Epithelial cell of proximal tubule (primary cell): Measurements from ENCODE around the gene MAD1L1. TPM values are rescaled to one million over a fixed set of nuclear protein-coding genes. Genes with fewer than 3 reads are reported as not detected.
"Not testable (repeated sequence)": the region's sequence is repeated elsewhere in the genome, so short reads cannot be mapped to it uniquely, and the experiment has no call there.

Experiments used
- DNase-seq: peaks from one replicate; pipeline ENCODE4 v3.0.0-alpha.2; 2011; ENCODE audit warnings: low read depth
- H3K4me3 ChIP-seq: 2 replicates; pipeline ENCODE4 v1.5.1; 2011; ENCODE audit warnings: low read depth, mild to moderate bottlenecking, low read length
- total RNA-seq: library from RNA; depleted of rRNA; stranded (reverse); fragments of >200 nt; gene quantifications from 2 replicates; pipeline ENCODE4 v1.2.3, GENCODE V29; 2015
- TF ChIP-seq, protein P1 (sequence below): conservative IDR thresholded peaks from 2 replicates; pipeline ENCODE4 v1.5.1; 2012; ENCODE audit warnings: low read depth, mild to moderate bottlenecking, low read length

The MAD1L1 gene
- total RNA-seq, 1 donor from 2014 or later, result 83.4 TPM

DNA sequence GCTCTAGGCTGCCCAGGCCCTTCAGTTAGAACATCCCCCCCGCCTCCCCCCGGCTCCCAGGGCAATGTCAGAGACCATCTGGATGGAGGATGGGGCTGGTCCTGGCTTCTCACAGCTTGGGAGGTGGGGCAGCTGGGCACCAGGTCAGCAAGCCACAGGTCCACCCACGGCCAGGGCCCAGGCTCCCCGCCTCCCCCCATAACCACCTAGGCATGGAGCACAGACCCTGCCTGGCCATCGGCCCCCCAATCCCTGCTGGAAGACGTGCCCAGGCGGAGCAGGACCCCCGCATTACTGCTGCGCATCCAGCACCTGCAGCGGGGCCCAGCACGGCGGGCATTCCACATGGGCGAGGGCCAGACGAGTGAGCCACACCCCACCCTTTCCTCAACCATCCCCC is 393.0 kb downstream of the MAD1L1 start:
- H3K4me3 ChIP-seq, result no peak overlapping the region
- no peak for DNase-seq
- TF ChIP-seq, protein P1, sequence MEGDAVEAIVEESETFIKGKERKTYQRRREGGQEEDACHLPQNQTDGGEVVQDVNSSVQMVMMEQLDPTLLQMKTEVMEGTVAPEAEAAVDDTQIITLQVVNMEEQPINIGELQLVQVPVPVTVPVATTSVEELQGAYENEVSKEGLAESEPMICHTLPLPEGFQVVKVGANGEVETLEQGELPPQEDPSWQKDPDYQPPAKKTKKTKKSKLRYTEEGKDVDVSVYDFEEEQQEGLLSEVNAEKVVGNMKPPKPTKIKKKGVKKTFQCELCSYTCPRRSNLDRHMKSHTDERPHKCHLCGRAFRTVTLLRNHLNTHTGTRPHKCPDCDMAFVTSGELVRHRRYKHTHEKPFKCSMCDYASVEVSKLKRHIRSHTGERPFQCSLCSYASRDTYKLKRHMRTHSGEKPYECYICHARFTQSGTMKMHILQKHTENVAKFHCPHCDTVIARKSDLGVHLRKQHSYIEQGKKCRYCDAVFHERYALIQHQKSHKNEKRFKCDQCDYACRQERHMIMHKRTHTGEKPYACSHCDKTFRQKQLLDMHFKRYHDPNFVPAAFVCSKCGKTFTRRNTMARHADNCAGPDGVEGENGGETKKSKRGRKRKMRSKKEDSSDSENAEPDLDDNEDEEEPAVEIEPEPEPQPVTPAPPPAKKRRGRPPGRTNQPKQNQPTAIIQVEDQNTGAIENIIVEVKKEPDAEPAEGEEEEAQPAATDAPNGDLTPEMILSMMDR, result no peak

DNA sequence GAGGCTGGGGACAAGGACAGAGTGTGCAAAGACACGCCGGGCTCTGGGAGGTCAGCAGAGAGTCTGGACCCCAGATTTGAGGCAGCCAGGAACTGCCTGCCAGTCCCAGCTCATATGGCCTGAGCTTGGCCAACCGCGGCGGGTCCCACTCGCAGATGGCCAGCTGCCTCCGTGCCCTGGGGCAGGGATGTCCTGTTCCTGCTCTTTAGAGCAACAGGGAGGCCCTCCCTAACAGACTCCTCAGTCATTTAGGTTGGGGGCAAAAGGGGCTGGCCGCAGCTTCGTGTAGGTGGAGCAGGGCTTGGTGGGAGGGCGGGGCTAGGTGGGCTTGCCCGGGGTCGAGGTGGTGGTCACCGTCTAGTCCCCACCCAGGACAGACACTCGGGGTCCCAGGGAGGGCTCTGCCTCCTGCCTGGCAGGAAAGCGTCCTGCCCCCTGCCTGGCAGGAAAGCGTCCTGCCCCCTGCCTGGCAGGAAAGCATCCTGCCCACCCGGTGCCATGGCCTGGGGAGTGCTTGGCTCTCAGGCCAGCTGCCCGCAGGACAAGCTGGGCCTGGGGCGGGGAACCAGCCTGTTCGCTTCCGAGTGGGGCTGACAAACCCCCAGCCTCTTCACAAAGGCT is 393.7 kb downstream of the MAD1L1 start:
- not testable (repeated sequence) for H3K4me3 ChIP-seq, DNase-seq

DNA sequence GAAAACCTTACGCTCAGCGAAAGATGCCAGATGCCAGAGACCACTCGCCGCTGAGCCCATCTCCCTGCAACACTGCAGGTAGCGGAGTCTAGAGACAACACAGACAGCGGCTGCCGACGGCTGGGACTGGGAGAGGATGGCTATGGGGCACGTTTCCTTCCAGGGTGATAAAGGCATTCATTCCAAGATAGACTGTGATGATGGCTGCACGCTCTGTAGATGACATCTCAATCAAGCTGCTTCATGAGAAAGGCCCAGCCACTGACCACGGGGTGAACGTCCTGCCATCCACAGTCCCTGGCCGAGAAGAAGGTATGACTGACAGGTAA is 394.2 kb downstream of the MAD1L1 start:
- H3K4me3 ChIP-seq, DNase-seq: not testable (repeated sequence)

DNA sequence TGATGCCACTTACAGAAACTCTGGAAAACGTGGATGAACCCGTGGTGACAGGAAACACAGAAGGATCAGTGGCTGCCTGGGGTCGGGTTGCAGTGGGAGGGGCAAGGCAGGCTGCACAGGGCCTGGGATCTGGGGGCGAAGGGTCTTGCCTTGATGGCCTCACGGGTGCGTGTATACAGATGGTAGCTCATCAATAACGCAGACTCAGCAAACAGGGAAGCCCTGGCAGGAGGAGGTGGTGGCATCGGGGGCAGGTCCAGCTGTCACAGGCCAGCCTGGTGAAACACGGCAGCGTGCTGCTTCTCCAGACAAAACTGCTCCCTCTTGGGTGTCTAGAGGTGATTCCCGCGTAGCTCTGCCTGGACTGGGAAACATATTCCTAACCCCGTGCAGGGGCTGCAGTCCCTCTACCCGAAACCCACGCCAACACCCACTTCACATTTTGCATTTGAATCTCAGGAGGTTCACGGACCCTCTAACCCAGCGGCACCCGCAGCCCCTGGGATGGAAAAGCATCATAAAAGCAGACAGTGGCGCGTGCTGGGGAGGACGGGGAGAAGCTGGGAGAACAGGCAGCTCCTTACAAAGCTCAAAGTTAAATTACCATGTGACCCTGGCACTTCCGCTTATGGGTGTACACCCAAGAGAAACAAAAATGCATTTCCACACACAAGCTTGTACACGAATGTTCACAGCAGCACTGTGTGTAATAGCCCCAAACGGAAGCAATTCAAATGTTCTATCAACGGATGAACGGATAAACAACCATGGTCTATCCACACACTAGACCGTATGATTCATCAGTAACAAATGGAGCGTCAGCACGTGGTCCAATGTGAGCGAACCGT is 394.8 kb downstream of the MAD1L1 start:
- not testable (repeated sequence) for DNase-seq

DNA sequence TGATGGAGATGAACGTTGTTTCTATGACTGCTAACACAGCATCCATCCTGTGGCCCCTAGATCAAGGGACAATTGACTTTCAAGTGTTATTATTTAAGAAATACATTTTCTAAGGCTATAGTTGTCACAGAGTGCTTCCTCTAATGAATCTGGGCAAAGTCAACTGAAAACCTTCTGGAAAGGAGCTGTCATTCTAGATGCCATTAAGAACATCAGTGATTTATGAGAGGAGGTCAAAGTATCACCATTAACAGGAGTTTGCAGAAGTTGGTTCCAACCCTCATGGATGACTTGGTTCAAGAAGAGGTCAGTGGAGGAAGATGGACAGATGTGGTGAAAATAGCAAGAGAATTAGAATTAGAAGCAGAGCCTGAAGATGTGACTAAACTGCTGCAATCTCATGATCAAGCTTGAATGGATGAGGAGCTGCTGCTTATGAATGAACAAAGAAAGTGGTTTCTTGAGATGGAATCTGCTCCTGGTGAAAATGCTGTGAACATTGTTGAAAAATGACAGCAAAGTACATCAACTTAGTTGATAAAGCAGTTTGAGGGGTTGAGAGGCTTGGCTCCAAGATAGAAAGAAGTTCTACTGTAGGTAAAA is 400.7 kb downstream of the MAD1L1 start:
- not testable (repeated sequence) for H3K4me3 ChIP-seq, DNase-seq

More for the DNA sequence above, 394.8 kb downstream of the MAD1L1 start:
- not testable (repeated sequence) for H3K4me3 ChIP-seq

DNA sequence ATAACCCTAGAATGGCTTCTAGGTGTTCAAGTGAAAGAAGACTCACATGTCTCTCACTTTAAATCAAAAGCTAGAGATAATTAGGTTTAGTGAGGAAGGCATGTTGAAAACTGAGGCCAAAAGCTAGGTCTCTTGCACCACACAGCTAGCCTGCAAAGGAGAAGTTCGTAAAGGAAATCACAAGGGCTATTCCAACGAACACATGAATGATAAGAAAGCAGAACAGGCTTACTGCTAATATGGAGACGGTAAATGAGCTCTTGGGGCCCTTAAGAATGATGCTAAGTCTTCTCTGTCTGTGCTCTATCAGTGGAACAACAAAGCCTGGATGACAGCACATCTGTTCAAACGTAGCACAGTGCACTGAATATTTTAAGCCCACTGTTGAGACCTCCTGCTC is 401.3 kb downstream of the MAD1L1 start:
- H3K4me3 ChIP-seq, result not testable (repeated sequence)

DNA sequence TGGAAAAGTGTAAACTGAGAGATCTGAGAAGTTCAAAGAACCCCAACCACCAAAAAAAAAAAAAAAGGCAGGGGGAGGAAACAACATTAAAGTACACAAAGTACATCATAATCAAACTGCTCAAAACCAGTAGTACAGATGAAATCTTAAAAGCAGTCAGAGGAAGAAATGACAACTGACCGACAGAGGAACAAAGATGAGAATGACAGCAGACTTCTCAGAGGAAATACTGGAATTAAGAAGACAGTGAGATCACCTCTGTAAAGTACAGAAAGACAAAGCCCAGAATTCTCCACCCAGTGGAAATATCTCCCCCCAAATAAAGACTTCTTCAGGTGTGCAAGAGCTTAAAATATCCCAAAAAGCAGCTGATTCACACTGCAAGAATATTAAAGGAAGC is 403.1 kb downstream of the MAD1L1 start:
- DNase-seq, result not testable (repeated sequence)

More for the DNA sequence above, 401.3 kb downstream of the MAD1L1 start:
- not testable (repeated sequence) for DNase-seq

DNA sequence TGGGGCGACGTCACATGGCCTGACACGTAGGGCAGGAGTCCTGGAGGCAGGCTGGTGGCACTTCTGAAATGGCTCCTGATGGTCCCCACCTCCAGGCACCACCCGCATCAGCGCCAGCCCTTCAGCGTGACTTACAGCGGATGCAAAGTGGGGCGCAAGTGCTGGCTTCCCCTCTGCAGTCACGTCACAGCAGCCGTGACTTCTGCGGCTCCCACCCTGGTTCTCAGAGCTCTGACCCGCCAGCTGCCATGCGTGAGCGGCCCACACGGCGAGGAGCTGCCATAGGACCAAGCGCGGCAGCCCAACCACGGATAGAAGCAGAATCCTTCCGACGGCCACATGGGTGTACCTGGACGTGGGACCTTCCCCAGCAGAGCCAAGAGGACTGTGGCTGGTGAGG is 403.6 kb downstream of the MAD1L1 start:
- DNase-seq, result no peak
- TF ChIP-seq, protein P1, result no peak
- no peak overlapping the region for H3K4me3 ChIP-seq

More for the DNA sequence above, 403.1 kb downstream of the MAD1L1 start:
- H3K4me3 ChIP-seq, result not testable (repeated sequence)

DNA sequence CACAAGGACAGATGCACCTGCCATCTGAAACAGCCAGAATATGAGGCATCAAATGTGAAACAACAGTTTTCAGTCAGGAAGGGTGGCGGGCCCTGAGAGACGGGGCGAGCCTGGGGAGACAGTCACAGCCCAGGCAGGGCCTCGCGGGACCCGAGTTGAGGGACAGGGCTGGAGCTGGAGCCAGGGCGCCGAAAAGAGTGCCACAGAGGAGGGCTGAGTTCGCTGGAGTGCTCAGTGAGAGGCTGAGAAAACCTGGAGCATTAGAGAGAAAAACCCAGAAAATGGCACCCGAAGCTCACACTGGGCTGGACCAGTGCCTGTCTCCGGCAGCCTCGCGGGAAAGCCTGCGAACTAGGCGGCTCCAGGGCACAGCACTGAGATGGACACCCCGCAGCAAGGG is 404.6 kb downstream of the MAD1L1 start:
- H3K4me3 ChIP-seq, DNase-seq: not testable (repeated sequence)

DNA sequence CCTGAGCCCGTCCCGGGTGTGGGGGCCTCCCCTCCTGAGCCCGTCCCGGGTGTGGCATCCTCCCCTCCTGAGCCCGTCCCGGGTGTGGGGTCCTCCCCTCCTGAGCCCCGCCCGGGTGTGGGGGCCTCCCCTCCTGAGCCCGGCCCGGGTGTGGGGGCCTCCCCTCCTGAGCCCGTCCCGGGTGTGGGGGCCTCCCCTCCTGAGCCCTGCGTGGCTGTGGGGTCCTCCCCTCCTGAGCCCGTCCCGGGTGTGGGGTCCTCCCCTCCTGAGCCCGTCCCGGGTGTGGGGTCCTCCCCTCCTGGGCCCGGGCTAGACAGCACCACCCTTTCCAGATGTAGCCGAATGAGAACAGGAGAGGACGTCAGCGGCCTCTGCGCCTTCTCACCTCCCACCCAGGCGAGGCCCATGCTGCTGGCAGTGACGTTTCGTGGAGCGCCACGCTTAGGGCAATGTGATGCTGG is 405.2 kb downstream of the MAD1L1 start:
- not testable (repeated sequence) for DNase-seq, H3K4me3 ChIP-seq

DNA sequence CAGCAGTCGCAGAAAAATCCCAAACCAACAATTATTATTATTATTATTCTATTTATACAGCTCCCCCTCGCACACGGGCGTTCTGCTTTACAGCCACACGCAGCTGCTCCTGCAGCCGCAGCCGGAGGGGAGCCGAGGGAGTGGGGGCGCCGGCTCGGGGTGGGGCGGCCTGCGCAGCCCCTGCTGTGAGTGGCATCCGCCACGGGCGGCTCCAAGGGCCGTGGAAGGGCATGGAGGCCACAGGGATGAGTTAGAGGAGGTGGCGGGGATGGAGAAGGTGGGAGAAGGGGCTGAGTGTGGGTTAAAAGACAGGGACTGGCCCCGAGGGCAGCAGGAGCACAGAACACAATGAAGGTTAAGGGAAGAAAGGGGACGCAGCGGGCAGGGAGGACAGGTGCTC is 405.8 kb downstream of the MAD1L1 start:
- not testable (repeated sequence) for H3K4me3 ChIP-seq, DNase-seq
